Vagina (tissue), 2 donors: ENCODE results near the gene ERF. TPM values are rescaled to one million over a fixed set of nuclear protein-coding genes. Genes with fewer than 3 reads are reported as not detected.

Experiments
- DNase-seq, 2 donors: peaks; one replicate each; pipeline ENCODE4 v3.0.0-alpha.2; 2017; ENCODE audit errors: extremely low spot score in 2 of 2
- H3K27ac ChIP-seq: fragments of 200-600 bp; sonication (generic); one replicate; pipeline ENCODE4 v1.5.1; 2019
- H3K27me3 ChIP-seq: fragments of 200-600 bp; sonication (generic); one replicate; pipeline ENCODE4 v1.5.1; 2019
- H3K36me3 ChIP-seq, 2 donors: fragments of 200-600 bp; sonication (generic); one replicate each; pipeline ENCODE4 v1.5.1; 2017 to 2019
- H3K4me1 ChIP-seq: fragments of 200-600 bp; sonication (generic); one replicate; pipeline ENCODE4 v1.5.1; 2019
- H3K4me3 ChIP-seq, 2 donors: fragments of 200-600 bp; sonication (generic); 1 replicate in 1 of 2; 2 replicates in 1 of 2; pipeline ENCODE4 v1.5.1; 2016 to 2019
- H3K9me3 ChIP-seq: fragments of 200-600 bp; sonication (generic); one replicate; pipeline ENCODE4 v1.5.1; 2019
- POLR2A ChIP-seq, 2 donors: fragments of 450-650 bp; IDR thresholded peaks; one replicate each; pipeline ENCODE4 v1.6.1; 2017; ENCODE audit warnings: antibody characterized with exemption in 2 of 2, mild to moderate bottlenecking in 2 of 2, moderate library complexity in 2 of 2
- POLR2AphosphoS5 ChIP-seq, 2 donors: sonication (generic); formaldehyde crosslinking; IDR thresholded peaks; one replicate each; pipeline ENCODE4 v1.9.0; 2017; ENCODE audit warnings: antibody characterized with exemption in 2 of 2, mild to moderate bottlenecking in 2 of 2, low read depth in 1 of 2; ENCODE audit not compliant: insufficient read depth in 1 of 2
- intact Hi-C: fragments of 100-400 bp; cut with DNase I; formaldehyde crosslinking; loops from one replicate; pipeline ENCODE4 v1.15.1; 2023
- total RNA-seq: library from RNA; depleted of rRNA; stranded (reverse); fragments of >200 nt; gene quantifications from one replicate; pipeline ENCODE4 v1.2.3, GENCODE V29; 2016
- TF ChIP-seq, protein P1 (sequence below), 3 experiments: fragments of 450-650 bp in 2 of 3; fragments of 200-600 bp in 1 of 3; sonication (generic) in 1 of 3; IDR thresholded peaks; one replicate each; pipeline ENCODE4 v1.5.1; 2017 to 2019; ENCODE audit warnings: antibody characterized with exemption in 3 of 3, mild to moderate bottlenecking in 2 of 3, moderate library complexity in 2 of 3

ERF gene
- total RNA-seq, 1 donor from 2014 or later: 44.7 TPM

DNA sequence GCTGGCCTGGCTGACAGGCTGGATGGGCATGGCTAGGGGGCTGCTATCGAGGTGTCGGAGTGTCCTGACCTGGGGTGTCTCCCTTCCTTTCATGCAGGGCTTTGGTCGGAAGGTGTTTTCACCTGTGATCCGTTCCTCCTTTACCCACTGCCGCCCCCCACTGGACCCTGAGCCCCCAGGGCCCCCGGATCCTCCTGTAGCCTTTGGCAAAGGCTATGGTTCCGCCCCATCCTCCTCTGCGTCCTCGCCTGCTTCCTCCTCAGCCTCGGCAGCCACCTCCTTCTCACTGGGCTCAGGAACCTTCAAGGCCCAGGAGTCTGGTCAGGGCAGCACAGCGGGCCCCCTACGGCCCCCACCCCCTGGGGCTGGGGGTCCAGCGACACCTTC lies 35.2 kb upstream of the ERF start:
- peaks cover 21% of the 10 kb centered on the region for H3K4me1 ChIP-seq
- no peak for TF ChIP-seq POLR2A (IDR thresholded peaks at IDR 0.05)
- TF ChIP-seq, protein P1, sequence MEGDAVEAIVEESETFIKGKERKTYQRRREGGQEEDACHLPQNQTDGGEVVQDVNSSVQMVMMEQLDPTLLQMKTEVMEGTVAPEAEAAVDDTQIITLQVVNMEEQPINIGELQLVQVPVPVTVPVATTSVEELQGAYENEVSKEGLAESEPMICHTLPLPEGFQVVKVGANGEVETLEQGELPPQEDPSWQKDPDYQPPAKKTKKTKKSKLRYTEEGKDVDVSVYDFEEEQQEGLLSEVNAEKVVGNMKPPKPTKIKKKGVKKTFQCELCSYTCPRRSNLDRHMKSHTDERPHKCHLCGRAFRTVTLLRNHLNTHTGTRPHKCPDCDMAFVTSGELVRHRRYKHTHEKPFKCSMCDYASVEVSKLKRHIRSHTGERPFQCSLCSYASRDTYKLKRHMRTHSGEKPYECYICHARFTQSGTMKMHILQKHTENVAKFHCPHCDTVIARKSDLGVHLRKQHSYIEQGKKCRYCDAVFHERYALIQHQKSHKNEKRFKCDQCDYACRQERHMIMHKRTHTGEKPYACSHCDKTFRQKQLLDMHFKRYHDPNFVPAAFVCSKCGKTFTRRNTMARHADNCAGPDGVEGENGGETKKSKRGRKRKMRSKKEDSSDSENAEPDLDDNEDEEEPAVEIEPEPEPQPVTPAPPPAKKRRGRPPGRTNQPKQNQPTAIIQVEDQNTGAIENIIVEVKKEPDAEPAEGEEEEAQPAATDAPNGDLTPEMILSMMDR (IDR thresholded peaks at IDR 0.05): no peak
- TF ChIP-seq POLR2AphosphoS5 (IDR thresholded peaks at IDR 0.05; ENCODE audit: insufficient read depth in 1 of 2, low read depth in 1 of 2): no peak
- H3K27me3 ChIP-seq: no peaks in the 10 kb centered on the region
- intact Hi-C loops: no loop called here
- H3K9me3 ChIP-seq: no peaks in the 10 kb centered on the region
- H3K36me3 ChIP-seq: peaks cover 0 to 70% of the 10 kb centered on the region in 2 donors
- no peak for DNase-seq
- H3K4me3 ChIP-seq: no peak overlapping the region
- no peak overlapping the region for H3K27ac ChIP-seq

DNA sequence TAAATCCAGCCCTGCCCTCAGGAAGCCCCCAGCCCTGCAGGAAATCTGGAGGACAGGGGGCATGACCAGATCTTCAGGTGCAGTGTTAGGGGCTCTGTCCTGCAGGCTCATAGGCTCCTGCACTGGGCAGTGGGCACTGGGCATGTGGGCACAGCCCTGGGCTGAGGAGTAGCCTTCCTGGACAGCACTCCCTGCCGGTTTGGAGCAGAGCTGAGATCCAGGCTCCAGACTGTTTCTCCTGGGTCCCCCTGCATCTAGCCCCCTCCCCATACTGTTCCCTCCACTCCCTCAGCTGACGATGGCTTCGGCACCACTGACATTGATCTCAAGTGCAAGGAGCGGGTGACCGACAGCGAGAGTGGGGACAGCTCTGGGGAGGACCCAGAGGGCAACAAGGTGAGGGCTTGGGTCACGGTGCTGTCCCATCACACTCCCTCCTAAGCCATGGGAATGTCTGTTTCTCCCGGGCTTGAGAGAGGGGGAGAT lies 34.7 kb upstream of the ERF start:
- Histone ChIP-seq H3K27ac (no peak overlapping the region), H3K4me1 (peaks cover 26% of the 10 kb centered on the region), H3K27me3 (no peaks in the 10 kb centered on the region), H3K4me3 (no peak overlapping the region), H3K9me3 (no peaks in the 10 kb centered on the region), H3K36me3 (peaks cover 0 to 65% of the 10 kb centered on the region in 2 donors)
- TF ChIP-seq POLR2A (IDR thresholded peaks at IDR 0.05): no peak
- TF ChIP-seq, protein P1 (IDR thresholded peaks at IDR 0.05): no peak
- no peak for TF ChIP-seq POLR2AphosphoS5 (IDR thresholded peaks at IDR 0.05; ENCODE audit: insufficient read depth in 1 of 2, low read depth in 1 of 2)
- intact Hi-C loops: no loop called here
- no peak for DNase-seq

DNA sequence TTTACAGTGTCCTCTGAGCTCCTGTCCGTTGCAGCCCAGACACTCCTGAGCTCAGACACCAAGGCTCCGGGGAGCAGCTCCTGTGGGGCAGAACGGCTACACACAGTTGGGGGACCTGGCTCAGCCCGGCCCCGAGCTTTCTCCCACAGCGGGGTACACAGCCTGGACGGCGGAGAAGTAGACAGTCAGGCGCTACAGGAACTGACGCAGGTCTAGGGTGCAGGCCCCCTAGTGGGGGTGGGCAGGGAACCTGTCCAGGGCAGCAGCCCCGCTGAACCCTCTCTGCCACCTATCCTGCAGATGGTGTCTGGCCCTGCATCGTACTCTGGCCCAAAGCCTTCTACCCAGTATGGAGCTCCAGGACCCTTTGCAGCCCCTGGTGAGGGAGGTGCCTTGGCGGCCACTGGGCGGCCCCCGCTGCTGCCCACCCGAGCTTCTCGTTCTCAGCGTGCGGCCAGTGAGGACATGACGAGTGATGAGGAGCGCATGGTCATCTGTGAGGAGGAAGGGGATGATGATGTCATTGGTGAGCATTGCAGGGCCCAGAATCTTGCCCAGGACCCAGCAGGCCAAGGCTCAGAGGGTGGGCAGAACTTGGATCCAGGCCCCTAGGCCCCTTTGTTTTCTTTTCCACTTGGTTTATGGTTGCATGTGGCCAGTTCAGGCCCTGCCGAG lies 34.1 kb upstream of the ERF start:
- DNase-seq: no peak
- no peak overlapping the region for H3K27ac ChIP-seq
- intact Hi-C loops: no loop called here

DNA sequence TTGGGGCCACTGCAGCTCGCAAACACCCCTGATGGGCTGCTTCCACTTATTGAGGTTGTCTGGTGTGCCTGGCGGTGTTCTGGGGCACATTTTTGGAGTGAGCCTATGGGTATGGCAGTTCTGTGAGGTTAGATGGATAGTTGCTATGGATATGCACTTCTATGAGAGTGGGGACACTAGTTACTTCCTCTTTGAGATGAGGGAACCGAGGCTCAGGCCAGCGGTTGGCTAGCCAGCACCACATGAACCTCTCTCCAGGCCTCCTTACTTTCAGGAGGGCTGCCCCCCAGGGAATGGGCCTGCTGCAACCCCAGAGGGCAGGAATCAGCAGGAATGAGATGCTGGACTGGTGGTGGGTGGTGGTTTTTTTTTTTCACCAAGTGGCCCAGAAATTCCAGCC lies 33.5 kb upstream of the ERF start:
- H3K4me3 ChIP-seq: no peak overlapping the region
- no peaks in the 10 kb centered on the region for H3K27me3 ChIP-seq
- H3K4me1 ChIP-seq: peaks cover 28% of the 10 kb centered on the region
- intact Hi-C loops: no loop called here
- peaks cover 0 to 54% of the 10 kb centered on the region in 2 donors for H3K36me3 ChIP-seq
- TF ChIP-seq POLR2A (IDR thresholded peaks at IDR 0.05) (no peak), POLR2AphosphoS5 (IDR thresholded peaks at IDR 0.05; ENCODE audit: insufficient read depth in 1 of 2, low read depth in 1 of 2) (no peak)
- TF ChIP-seq, protein P1 (IDR thresholded peaks at IDR 0.05): no peak
- no peaks in the 10 kb centered on the region for H3K9me3 ChIP-seq
- DNase-seq: no peak
- H3K27ac ChIP-seq: no peak overlapping the region

More for the DNA sequence above, 34.1 kb upstream of the ERF start:
- H3K4me3 ChIP-seq: no peak overlapping the region
- peaks cover 0 to 60% of the 10 kb centered on the region in 2 donors for H3K36me3 ChIP-seq
- H3K27me3 ChIP-seq: no peaks in the 10 kb centered on the region
- no peaks in the 10 kb centered on the region for H3K9me3 ChIP-seq
- peaks cover 27% of the 10 kb centered on the region for H3K4me1 ChIP-seq
- TF ChIP-seq POLR2AphosphoS5 (IDR thresholded peaks at IDR 0.05; ENCODE audit: insufficient read depth in 1 of 2, low read depth in 1 of 2): no peak
- TF ChIP-seq, protein P1 (IDR thresholded peaks at IDR 0.05): no peak
- no peak for TF ChIP-seq POLR2A (IDR thresholded peaks at IDR 0.05)

DNA sequence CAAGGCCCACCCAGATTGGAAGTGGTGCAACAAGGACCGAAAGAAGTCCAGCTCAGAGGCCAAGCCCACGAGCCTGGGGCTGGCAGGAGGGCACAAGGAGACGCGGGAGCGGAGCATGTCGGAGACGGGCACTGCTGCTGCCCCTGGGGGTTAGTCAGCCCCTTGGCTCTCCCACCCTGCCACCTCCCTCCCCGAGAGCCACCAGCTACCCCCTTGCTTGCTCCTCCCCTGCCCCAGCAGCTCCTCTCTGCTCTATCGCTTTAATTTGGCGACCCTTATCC lies 32.8 kb upstream of the ERF start:
- Histone ChIP-seq H3K4me1 (peaks cover 35% of the 10 kb centered on the region), H3K36me3 (peaks cover 0 to 50% of the 10 kb centered on the region in 2 donors), H3K9me3 (no peaks in the 10 kb centered on the region), H3K4me3 (no peak overlapping the region), H3K27me3 (no peaks in the 10 kb centered on the region), H3K27ac (no peak overlapping the region)
- TF ChIP-seq POLR2AphosphoS5 (IDR thresholded peaks at IDR 0.05; ENCODE audit: insufficient read depth in 1 of 2, low read depth in 1 of 2) (no peak), POLR2A (IDR thresholded peaks at IDR 0.05) (no peak)
- TF ChIP-seq, protein P1 (IDR thresholded peaks at IDR 0.05): no peak
- intact Hi-C loops: no loop called here
- DNase-seq: no peak
